DMS153 treated with DMSO at 0.1 percent for 48 hours (cell line): ENCODE results near the gene ZNF622.
A peak's percentile ranks its signal among the peaks of the same experiment; 100 is the strongest.
"Not testable (repeated sequence)": the region's sequence is repeated elsewhere in the genome, so short reads cannot be mapped to it uniquely, and the experiment has no call there.

ENCODE experiments used
- DNase-seq: peaks from one replicate; lab custom pipeline; 2025; ENCODE audit not compliant: unreplicated experiment; lab: John Stamatoyannopoulos, UW

ZNF622 gene

GRCh38 chr5:16480821-16481538 is 15.4 kb upstream of the ZNF622 start:
- no peak for DNase-seq

- DNase-seq = no peak
Observed at GRCh38 chr5:16480144-16480543, 14.5 kb upstream of the ZNF622 start.

- DNase-seq = no peak
Observed at GRCh38 chr5:16477541-16477940, 11.9 kb upstream of the ZNF622 start.

- not testable (repeated sequence) for DNase-seq
Observed at GRCh38 chr5:16476417-16476816, 10.8 kb upstream of the ZNF622 start.

- DNase-seq = no peak
Observed at GRCh38 chr5:16471387-16471786, 5.8 kb upstream of the ZNF622 start.

- no peak for DNase-seq
Observed at GRCh38 chr5:16467363-16468219, 2.0 kb upstream of the ZNF622 start.

- no peak for DNase-seq
Observed at GRCh38 chr5:16464664-16465543, 696 bp downstream of the ZNF622 start.

GRCh38 chr5:16464231-16464630 is 1.4 kb downstream of the ZNF622 start:
- DNase-seq = no peak

- no peak for DNase-seq
Observed at GRCh38 chr5:16461782-16462181, 3.8 kb downstream of the ZNF622 start.

GRCh38 chr5:16461026-16461425 is 4.6 kb downstream of the ZNF622 start:
- no peak for DNase-seq

GRCh38 chr5:16459451-16459850 is 6.1 kb downstream of the ZNF622 start:
- DNase-seq = no peak

GRCh38 chr5:16457853-16458252 is 7.7 kb downstream of the ZNF622 start:
- no peak for DNase-seq

GRCh38 chr5:16457451-16457850 is 8.1 kb downstream of the ZNF622 start:
- no peak for DNase-seq

GRCh38 chr5:16456103-16456832 is 9.3 kb downstream of the ZNF622 start:
- peak; percentile 72 for DNase-seq

- DNase-seq = no peak
Observed at GRCh38 chr5:16455668-16456067, 9.9 kb downstream of the ZNF622 start.

GRCh38 chr5:16454686-16455085 is 10.9 kb downstream of the ZNF622 start:
- no peak for DNase-seq

GRCh38 chr5:16453609-16454008 is 12.0 kb downstream of the ZNF622 start:
- DNase-seq = peak; percentile 59

- no peak for DNase-seq
Observed at GRCh38 chr5:16450163-16450562, 15.4 kb downstream of the ZNF622 start.

GRCh38 chr5:16446993-16447392 is 18.6 kb downstream of the ZNF622 start:
- no peak for DNase-seq

- no peak for DNase-seq
Observed at GRCh38 chr5:16437977-16438376, 27.6 kb downstream of the ZNF622 start.
